NCI-H526 treated with DMSO at 0.1 percent for 48 hours (cell line): ENCODE results near the gene ADAMTS4.
A peak's percentile ranks its signal among the peaks of the same experiment; 100 is the strongest.

ENCODE experiments used
- DNase-seq: peaks from one replicate; lab custom pipeline; 2025; lab: John Stamatoyannopoulos, UW

ADAMTS4 gene

DNA sequence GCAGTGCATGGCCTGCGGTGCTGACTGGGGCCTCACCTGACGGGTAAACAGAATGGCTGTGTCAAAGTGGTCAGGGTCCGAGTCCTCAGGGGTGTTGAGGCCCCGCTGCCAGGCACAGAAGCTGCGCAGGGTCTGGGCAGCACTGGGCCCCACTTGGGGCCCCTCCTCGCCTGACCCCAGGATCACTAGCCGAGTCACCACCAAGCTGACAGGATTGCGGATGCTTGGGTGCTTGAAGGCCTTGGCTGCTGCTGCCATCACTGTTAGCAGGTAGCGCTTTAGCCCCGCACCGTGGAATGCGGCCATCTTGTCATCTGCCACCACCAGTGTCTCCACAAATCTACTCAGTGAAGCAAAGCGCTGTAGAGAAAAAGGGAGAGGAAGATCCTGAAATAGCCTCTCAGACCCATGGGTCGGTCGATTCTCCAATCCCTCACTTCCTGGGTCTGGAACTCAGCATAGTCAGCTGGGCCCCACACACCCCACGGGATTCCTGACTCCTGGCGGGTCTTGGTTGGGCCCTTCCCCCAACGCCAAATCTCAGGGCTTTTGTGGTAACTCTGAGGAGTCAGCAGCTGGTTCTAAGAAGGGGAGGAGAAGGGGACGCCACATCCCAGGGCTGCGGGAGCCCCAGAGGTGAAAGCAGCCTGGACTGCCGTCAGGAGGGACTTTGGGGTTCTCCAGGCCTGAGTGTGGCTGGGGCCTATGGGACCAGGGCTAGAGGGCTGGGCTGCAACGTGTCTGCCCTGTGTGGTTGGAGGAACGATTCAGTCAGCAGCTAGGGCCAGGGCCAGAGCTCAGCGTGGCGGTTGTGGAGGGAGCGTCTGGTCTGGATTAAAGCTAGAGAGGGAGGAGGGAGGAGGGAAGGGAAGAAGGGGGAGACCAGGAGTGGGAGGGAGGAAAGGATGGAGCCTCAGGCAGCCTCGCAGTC is 2.1 kb downstream of the ADAMTS4 start:
- no peak for DNase-seq

DNA sequence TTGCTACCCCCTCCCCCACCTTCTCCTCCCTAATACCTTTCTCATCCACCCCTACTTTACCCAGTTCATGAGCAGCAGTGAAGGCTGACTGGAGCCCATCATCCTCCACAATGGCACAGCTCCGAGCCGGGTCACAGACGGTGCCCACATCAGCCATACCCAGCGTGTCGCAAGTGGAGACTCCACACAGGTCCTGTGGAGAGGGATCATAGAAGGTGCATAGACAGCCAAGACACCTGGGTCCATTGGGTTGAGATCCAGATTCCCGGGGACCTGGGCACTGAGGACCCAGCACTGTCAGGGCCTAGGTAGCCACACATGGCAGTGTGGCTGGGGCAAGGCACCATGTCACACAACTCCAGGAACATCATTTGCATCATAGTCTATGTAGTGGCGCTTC is 2.7 kb downstream of the ADAMTS4 start:
- no peak for DNase-seq

DNA sequence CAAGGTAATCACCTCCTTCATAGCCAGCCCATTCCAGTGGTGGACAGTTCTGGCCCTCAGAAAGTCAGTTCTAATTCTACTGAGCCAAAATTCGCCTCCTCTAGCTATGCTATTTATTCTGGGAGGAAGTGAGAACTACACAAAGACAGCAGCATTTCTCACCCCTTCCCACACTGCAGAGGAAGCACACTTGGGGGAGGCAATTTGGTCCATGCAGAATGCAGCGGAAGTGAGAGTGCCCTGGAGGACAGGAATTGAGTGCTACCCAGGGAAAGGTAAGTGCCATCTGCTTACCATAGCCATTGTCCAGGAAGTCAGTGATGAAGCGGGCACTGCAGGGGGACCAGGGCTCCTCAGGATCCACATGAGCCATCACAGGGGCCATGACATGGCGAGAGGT is 3.7 kb downstream of the ADAMTS4 start:
- DNase-seq, result no peak

DNA sequence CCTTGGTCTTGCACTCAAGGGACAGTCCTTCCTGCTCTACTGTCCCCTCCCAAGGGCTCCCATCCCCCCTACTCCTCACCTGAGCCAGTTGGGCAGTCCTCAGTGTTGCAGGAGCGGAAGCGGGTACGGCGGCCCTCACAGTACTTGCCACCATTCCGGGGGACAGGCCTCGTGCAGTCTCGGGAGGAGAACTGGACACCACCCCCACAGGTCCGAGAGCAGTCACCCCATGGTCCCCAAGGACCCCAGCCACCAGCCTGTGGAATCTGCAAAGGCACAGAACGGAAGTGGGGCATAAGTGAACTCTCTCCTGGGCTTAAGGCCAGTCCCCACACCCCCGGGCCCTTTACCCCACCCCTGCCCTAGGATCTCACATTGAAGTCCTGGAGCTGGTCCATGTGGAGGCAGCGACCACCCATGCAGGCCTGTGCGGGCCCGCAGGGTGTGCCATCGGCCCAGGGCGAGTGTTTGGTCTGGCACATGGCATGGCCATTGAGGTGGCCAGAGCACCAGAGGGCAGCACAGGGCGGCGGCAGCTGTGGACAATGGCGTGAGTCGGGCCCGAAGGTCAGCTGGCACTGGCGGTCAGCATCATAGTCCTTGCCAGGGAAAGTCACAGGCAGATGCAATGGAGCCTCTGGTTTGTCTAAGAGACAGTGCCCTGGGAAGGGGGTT is 5.2 kb downstream of the ADAMTS4 start:
- DNase-seq, result no peak

DNA sequence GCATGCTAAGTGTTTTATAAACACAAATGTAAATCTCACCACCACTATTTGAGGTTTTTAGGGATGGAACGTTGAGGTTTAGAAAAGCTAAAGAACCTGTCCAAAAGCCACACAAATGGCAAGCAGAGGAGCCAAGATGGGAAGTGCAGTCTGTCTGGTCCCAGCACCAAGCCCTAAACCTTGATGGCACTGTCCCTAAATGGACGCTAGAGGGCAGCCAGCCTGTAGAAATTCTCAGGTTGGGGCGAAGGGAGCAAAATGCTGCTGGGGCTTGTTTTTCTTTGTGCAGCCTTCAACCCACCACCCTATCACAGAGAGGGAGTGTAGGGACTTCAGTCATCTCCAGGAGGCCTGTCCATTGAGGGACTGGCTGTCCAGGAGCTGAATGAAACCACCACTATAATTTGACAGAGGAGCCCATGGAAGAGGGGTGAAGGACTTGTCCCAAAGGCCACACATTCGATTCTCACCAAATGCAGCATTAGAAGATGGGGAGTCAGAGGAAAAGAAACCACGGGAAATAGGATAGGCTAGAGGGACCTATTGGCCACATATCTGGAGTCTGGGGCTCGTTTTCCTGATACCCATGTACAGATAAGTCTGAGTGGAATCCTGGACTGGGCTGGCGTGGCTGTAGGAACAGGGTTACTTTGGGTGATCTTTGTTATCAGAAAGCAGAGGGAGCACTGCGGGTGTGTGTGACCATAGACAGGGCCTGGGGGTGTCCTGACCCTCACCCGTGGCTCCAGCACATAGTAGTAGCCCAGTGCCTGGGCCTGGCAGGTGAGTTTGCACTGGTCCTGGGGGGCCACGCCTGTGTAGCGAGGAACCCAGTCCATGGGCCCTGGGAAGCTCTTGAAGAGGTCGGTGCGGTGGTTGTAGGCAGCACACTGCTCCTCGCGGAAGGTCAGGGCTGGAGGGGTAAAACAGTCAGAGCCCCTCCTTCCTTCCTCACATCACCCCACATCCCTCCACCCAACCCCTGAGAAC is 6.1 kb downstream of the ADAMTS4 start:
- DNase-seq, result peak; percentile 72

DNA sequence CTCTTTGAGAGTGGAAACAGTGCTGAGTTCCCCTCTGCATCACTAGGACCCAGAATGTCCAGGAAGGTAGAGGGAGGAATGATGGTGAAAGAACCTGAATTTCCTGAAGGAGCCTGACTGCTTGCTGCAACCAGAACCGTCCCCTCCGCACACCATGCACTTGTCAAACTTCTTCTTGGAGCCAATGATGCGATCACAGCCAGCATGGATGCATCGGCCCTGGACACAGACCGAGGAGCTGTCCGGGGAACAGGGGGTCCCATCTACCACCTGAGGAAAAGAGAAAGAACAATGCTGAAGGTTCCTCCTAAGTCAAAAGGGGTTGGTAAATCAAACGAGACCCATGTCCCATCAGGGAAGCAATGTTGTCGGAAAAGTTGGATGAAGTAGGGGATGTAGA is 6.9 kb downstream of the ADAMTS4 start:
- DNase-seq, result no peak

DNA sequence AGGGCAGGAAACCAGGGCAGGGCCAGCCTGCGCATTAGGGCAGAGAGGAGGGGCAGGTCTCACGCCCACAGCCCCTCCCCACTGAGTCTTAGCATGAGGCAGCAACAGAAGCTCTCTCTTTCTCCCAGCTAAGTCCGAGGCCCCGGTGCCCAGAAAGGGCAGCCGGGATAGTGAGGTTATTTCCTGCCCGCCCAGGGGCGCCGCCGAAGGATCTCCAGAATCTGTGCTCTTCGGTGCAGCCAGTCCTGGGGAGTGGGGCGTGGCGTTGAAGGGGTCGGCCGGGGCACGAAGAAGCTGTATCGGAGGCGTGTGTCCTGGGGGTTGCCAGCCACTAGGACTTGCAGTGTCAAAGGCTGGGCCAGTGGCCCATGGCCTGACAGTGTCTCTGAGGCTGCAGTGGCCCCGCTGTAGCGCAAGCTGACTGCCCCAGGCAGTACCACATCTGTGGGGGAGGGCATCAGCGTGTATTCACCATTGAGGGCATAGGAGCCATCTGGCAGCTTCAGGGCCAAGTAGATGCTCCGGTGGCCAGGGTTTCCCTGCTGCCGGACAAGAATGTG is 7.8 kb downstream of the ADAMTS4 start:
- DNase-seq, result no peak

DNA sequence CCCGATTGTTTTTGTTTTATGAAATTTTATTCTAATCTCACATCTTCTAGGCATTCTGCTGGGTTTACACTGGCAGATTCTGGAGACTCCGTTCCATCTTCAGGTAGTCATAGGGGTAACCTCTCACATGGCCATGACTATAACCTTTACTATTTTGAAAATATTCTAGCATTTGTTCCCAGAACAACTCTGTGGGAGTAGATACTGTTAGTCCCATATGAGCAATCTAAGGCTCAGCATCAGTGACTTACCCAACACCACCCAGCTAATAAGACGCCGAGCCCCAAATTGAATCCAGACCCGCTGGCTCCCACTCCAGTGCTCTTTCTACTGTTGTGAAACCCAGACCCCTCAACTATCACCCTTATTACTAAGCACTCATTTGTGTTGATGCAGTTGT is 9.8 kb downstream of the ADAMTS4 start:
- no peak for DNase-seq

DNA sequence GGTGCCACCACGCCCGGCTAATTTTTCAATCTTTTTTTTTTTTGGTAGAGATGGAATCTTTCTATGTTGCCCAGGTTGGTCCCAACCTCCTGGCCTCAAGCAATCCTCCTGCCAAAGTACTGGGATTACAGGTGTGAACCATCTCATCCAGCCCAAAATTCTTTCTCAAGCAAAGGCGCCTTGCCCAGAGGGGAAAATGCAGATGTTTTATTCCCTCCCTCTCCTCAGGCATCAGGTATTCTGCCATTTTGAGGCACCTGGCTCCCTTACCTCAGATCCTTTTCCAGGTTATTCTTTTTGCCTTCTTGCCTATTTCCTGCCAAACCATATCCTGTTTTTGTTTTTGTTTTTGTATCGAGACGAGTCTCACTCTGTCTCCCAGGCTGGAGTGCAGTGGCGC is 10.5 kb downstream of the ADAMTS4 start:
- no peak for DNase-seq

DNA sequence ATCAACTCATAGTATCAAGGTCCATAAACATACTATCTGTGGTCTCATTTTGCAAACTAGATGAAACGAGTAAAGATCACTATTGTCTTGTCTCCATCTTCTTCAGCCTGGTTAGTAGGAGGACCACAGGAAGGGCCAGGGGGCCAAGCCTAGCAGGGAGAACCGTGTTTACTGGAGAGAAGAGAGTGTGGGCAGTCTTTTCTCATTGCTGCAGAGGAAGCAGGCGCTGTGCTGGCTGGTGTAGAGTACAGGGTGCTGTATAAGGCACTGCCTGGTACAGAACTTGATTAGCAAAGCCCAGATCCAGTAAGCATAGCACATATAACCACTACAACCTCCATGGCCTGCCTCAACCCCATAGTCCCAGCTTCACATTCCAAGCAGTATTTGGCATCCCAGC is 11.5 kb downstream of the ADAMTS4 start:
- DNase-seq, result no peak

DNA sequence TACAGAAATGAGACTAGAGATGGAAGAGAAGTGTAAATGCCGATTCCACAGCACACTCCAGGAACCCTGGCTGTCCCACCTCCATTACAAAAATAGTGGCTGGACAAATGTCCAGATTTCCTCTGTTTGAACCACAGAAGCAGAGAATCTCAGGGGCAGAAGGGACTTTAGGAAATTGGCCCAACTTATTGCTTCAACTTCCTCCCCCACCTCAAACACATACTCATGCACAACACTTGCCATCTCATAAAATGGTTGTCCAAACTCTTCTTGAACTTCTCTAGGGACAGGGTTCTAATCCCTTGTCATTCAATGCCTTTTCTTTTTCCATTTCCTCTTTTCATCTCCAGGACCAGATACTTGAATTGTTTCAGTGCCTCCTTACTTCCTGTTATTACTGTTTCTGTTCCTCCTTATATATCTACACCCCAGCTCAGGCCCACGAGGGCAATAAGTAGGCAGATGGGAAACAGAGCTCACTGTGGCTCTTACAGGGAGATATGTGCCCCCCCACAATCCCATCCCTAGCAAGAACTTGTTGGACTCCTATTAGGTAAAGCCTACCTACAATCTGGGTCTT is 13.0 kb downstream of the ADAMTS4 start:
- no peak for DNase-seq

DNA sequence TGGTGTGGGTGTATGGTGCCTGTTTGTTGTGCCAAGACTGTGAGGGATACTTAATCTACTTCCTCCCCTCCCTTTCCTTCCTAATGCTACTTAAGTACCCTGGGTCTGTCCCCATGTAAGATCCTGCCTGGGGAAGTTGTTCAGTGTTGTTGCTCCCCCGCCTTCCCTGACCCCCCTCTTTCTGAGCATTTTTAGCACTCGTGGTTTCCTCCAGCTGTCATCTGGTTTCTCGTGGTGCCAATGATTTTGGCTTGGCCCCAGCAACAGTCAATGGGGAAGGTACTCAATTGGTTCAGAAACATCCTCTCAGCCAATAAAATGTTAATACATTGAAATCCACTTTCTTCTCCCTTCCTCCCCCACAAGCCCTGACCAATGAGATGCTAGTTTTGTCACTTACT is 13.6 kb downstream of the ADAMTS4 start:
- DNase-seq, result no peak

DNA sequence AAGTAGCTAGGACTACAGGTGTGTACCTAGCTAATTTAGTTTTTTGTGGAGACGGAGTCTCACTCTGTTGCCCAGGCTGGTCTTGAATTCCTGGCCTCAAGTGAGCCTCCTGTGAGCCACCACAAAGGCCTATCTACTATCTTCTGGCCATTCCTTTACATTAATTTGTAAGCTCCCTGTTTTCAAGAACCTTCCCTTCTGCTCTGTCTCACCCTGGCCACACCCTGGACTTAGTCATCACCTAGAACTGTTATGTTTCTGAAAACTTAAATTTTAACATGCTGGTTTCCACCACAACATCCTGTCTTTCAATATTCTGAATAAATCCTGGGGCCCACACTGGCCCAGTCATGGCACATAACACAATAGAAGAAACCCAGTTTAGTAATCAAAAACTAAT is 16.6 kb downstream of the ADAMTS4 start:
- DNase-seq, result no peak

DNA sequence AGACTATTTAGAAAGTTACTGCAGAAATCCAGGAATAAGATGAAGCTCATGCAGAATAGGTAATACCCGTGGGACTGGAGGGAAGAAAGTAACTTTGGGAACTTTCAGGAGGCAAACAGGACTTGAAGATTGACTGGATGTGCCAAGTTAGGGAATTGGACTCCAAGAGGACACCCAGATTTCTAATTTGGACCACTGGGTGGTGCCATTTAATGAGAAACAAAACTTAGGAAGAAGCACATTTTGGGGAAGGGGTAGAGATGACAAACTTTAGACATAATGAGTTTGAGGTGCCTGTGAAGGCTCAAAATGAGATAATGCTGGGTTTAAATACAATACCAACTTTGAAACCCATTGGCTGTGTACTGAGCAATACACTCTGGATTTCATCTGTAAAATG is 18.2 kb downstream of the ADAMTS4 start:
- no peak for DNase-seq

DNA sequence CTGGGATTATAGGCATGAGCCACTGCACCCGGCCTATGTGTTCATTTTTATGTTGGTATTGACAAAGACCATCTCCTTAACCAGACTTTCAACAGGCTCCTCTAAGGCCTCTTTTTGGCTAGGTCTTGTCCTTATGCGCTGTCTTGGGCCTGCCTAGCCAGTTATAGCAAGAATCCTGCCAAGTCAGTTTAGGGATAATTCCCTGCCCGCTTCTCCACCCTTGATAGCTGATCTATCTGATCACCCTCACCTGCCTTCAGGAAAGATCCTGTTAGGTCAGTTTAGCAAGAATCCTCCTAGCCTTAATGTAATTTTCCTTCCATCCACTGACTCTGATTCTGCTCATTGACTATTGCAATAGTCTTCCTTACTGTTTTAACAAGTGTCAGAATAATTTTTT is 19.2 kb downstream of the ADAMTS4 start:
- DNase-seq, result no peak

DNA sequence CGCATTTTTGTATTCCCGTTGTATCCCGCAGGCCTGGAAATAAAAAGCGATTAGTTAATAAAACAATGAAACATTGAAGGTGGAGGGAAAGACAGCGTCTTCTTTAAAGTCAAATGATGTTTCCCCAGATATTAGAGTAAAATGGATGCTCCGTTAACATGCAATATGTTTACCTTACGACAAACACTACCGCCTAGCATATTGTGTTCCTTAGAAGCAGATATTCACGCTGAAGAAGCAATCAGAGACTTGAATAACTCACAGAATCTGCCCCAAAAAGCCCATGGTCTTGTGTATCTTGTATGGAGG is 21.0 kb downstream of the ADAMTS4 start:
- peak; percentile 91 for DNase-seq

DNA sequence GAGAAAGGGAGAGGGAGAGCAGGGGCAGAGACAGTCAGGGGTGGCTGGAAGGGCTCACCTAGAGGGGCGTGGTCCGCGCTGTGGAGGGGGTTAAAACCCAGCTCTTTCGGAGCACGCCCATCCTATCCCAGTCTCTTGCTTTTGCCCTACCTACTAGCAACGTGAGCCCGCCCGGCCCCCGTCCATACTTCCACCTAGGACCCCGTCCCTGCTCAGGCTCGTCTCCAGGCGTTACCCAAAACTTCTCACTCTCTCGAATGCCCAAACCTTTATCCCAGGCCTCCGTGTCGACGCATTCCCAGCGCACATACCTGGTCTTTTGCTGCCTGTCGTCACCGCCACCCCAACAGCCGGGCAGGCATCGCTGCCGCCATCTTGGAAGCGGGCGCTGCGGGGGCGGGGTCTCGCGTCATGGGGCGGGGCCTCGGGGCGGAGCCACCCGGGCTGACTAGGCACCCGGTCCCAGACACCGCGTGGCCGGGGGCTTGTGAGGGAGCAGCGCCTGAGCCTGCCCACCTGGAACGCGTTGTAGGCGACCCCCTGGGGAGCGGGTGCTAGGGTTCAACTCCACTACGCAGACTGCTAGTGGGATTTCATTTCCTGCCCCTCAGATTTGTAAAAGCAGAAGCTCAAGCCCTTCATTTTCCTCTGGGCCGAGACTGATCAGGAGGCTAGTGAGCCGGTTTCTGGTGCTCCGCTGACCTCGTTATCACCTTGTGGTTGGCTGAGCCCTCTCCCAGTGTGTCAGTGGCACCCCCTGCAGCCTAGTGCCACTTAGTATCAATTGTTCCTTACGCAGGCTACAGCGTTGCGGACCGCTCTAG is 21.5 kb downstream of the ADAMTS4 start, which contains the start of gene B4GALT3:
B4GALT3 (minus strand) TSS at position 396 of the 824 bp plus-strand sequence. CDS start 1,447 bp downstream, outside the sequence.
- DNase-seq, result peak; percentile 96

DNA sequence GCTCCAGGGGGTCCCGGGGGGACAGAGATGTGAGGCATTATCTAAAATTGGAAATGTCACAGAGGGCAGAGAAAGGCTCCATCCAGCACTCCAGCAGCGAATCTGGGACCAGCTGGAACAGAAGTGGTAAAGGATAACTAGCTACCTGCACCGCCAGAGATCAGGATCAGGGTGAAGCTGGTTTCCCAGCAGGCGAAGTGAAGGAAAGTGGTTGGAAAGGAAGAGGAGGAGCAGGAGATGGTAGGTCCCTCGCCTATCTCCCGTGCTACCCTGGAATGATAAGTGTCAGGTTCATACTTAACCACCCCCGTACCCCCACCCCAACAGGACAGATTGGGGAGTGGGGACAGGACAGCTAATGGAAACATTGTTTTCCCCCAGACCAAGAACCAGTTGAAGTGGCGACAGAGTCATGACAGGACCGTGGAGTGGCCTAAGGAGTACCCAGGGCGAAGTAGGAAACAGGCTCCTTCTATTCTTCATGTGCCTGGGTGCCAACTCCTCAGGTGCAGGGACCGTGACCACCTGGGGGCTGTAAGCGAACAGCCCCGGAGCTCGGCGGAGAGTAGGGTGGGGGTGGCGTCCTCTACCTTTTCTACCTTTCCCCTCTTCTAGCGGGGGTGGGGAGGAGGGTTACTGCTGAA is 22.3 kb downstream of the ADAMTS4 start:
- no peak for DNase-seq

DNA sequence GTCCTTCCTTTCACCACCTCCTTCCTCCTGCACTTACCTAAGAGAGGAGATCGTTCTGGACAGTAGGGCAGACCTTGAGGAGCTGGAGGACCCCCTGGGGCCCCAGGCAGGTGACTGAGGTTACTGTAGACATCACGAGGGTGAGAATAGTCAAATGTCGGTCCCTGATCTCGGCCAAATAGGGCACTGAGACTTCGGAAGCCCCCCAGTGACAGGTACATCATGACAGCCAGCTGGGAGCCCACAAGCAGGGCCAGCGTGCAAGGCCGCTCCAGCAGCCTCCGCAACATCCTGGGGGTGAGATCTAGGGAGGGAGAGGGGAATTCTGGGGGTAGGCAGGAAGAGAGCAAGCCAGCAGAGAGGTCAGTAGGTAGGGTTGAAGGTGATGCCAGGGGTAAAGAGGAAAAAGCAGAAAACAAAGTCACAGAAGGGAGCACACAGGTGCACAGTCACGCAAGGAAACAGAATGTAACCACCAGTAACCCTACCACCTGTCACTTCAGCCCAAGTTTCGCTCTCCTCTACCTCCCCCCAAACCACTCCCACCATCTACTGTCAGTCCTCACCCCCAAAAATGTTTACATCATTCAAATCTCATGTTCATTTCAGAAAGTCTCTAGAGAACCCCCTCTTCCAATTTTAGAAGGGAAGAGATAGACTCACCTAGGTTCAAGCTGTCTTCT is 22.9 kb downstream of the ADAMTS4 start:
- no peak for DNase-seq

DNA sequence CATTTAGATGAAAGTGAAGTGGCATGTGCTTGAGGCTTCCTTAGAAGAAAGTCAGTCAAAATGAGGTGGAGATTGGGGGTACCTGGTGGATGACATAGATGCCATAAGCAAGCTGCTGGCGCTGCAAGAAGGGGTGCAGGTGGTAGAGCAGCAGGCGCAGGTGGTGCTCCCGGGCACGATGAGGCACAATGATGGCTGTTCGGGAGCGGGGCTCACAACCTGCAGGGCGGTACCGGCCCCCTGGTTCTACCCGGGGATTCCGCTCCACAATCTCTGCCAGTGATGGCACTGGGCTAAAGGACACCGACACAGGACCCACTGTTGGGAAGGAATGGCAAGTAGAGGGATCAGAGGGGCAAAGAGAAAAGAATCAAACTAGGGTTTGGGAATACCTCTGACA is 23.9 kb downstream of the ADAMTS4 start:
- DNase-seq, result no peak
